Endothelial cell of umbilical vein (primary cell): Measurements from ENCODE around the gene CUL5. TPM values are rescaled to one million over a fixed set of nuclear protein-coding genes. Genes with fewer than 3 reads are reported as not detected.

Source experiments
- BruUV-seq: library from RNA; stranded (reverse); fragments of 400-500 nt; replicated peaks from 2 replicates; lab custom pipeline; 2021; lab: Mats Ljungman, UMichigan
- CTCF ChIA-PET: fragments of 300-600, 350-600 bp; sonication (Branson Sonifier 250); formaldehyde crosslinking; loops from one replicate; lab custom pipeline; 2021; ENCODE audit warnings: antibody characterized with exemption, inconsistent platforms; lab: Charles Lee
- POLR2A ChIA-PET: fragments of 300-600, 350-600 bp; sonication (Branson Sonifier 250); formaldehyde crosslinking; loops from one replicate; lab custom pipeline; 2021; ENCODE audit warnings: antibody characterized with exemption, inconsistent platforms; lab: Charles Lee
- DNase-seq: peaks from one replicate; pipeline ENCODE4 v3.0.0-alpha.2; 2011; ENCODE audit warnings: low read depth, low spot score
- FAIRE-seq: peaks from 2 replicates; lab custom pipeline; 2011; peaks lifted over from hg19 to GRCh38; lab: Jason Lieb, UNC
- H2AFZ ChIP-seq: 2 replicates; pipeline ENCODE4 v1.6.0; 2012; ENCODE audit warnings: low read depth, low read length, control low read depth, inconsistent platforms
- H3K27ac ChIP-seq: 2 replicates; pipeline ENCODE4 v1.5.1; 2011; ENCODE audit warnings: low read depth, mild to moderate bottlenecking, control low read depth, low read length, moderate library complexity; ENCODE audit not compliant: insufficient read depth
- H3K27me3 ChIP-seq, 2 experiments: 2 replicates each; pipeline versions ENCODE4 v1.6.0 to v1.6.1; 2011; ENCODE audit warnings: low read length in 2 of 2, mixed read lengths in 1 of 2; ENCODE audit not compliant: control insufficient read depth in 2 of 2, insufficient read depth in 2 of 2
- H3K36me3 ChIP-seq, 2 experiments: 2 replicates in 1 of 2; 3 replicates in 1 of 2; pipeline ENCODE4 v1.5.1; 2011; ENCODE audit warnings: low read length in 2 of 2, mild to moderate bottlenecking in 1 of 2, moderate library complexity in 1 of 2; ENCODE audit not compliant: control insufficient read depth in 2 of 2, insufficient read depth in 2 of 2; ENCODE audit errors: extremely low read depth in 1 of 2
- H3K4me1 ChIP-seq: 3 replicates; pipeline ENCODE4 v1.5.1; 2011; ENCODE audit warnings: mild to moderate bottlenecking, low read length; ENCODE audit not compliant: control insufficient read depth, insufficient read depth; ENCODE audit errors: extremely low read depth
- H3K4me2 ChIP-seq: 2 replicates; pipeline ENCODE4 v1.6.1; 2011; ENCODE audit warnings: low read length, control low read depth, mixed read lengths; ENCODE audit not compliant: insufficient read depth
- H3K4me3 ChIP-seq, 3 experiments: fragments of 200-600 bp in 1 of 3; sonication (generic), shearing (Covaris generic) in 1 of 3; replicated peaks in 1 of 3; 2 replicates each; pipeline ENCODE4 v1.5.1; 2011 to 2016; ENCODE audit warnings: control low read depth in 3 of 3, low read length in 3 of 3, mild to moderate bottlenecking in 2 of 3, inconsistent platforms in 1 of 3, low read depth in 1 of 3, moderate library complexity in 1 of 3; ENCODE audit not compliant: insufficient read depth in 1 of 3
- H3K79me2 ChIP-seq: 2 replicates; pipeline ENCODE4 v1.6.0; 2012; ENCODE audit warnings: low read length, inconsistent platforms; ENCODE audit not compliant: control insufficient read depth, insufficient read depth
- H3K9ac ChIP-seq: replicated peaks from 2 replicates; pipeline ENCODE3; 2011; ENCODE audit warnings: low read length, control low read depth; ENCODE audit not compliant: insufficient read depth; ENCODE audit errors: extremely low read depth
- H3K9me1 ChIP-seq: replicated peaks from 3 replicates; pipeline ENCODE4 v1.6.0; 2011; ENCODE audit warnings: mild to moderate bottlenecking, low read length; ENCODE audit not compliant: control insufficient read depth, insufficient read depth; ENCODE audit errors: extremely low read depth
- H3K9me3 ChIP-seq: replicated peaks from 2 replicates; pipeline ENCODE4 v1.5.1; 2012; ENCODE audit warnings: low read length, inconsistent platforms; ENCODE audit not compliant: control insufficient read depth, insufficient read depth
- H4K20me1 ChIP-seq: replicated peaks from 2 replicates; pipeline ENCODE3; 2011; ENCODE audit warnings: mild to moderate bottlenecking, low read length; ENCODE audit not compliant: control insufficient read depth, insufficient read depth; ENCODE audit errors: extremely low read depth
- EZH2 ChIP-seq: IDR thresholded peaks from 2 replicates; pipeline ENCODE4 v1.6.1; 2012; ENCODE audit warnings: borderline replicate concordance, low read depth, mild to moderate bottlenecking, moderate library complexity, low read length, inconsistent platforms; ENCODE audit not compliant: severe bottlenecking
- FOS ChIP-seq: IDR thresholded peaks from 2 replicates; pipeline ENCODE4 v1.6.1; 2011; ENCODE audit warnings: mild to moderate bottlenecking, low read length, moderate library complexity, borderline replicate concordance; ENCODE audit not compliant: insufficient read depth
- GATA2 ChIP-seq: IDR thresholded peaks from 2 replicates; pipeline ENCODE4 v1.7.0; 2011; ENCODE audit warnings: low read depth, mild to moderate bottlenecking, moderate library complexity, mixed read lengths, low read length; ENCODE audit not compliant: insufficient read length, insufficient read depth
- JUN ChIP-seq: IDR thresholded peaks from 2 replicates; pipeline ENCODE4 v1.6.1; 2011; ENCODE audit warnings: borderline replicate concordance, low read depth; ENCODE audit not compliant: insufficient read length, insufficient read depth
- MYC ChIP-seq: IDR thresholded peaks from one replicate; pipeline ENCODE4 v1.6.1; 2011; ENCODE audit warnings: mild to moderate bottlenecking, low read depth, low read length
- POLR2A ChIP-seq: IDR thresholded peaks from 2 replicates; pipeline ENCODE4 v1.6.1; 2012; ENCODE audit warnings: low read depth, mild to moderate bottlenecking, control low read depth, low read length
- POLR2AphosphoS5 ChIP-seq: IDR thresholded peaks from 2 replicates; pipeline ENCODE4 v1.6.1; 2012; ENCODE audit warnings: low read depth, mild to moderate bottlenecking, control low read depth, low read length, moderate library complexity; ENCODE audit not compliant: insufficient read depth
- dilution Hi-C: fragments of 300-500 bp; cut with MboI; formaldehyde crosslinking; loops from one replicate; pipeline ENCODE4 v1.15.0; 2019; ENCODE audit warnings: low sequenced_read_pairs; ENCODE audit not compliant: extremely low pct_ligation_motif_present
- intact Hi-C: fragments of 100-400 bp; cut with micrococcal nuclease; formaldehyde crosslinking; loops from one replicate; pipeline ENCODE4 v1.10.0; 2022
- polyA plus RNA-seq, 4 experiments: library from polyadenylated mRNA; depleted of rRNA in 3 of 4; stranded (reverse) in 3 of 4; unstranded in 1 of 4; fragments of >200 nt; gene quantifications; 2 replicates each; pipeline versions ENCODE4 v1.2.1 to v1.2.3, GENCODE V29; 2011 to 2012; ENCODE audit warnings: missing spikeins in 1 of 4
- total RNA-seq: library from RNA; stranded (reverse); gene quantifications from 2 replicates; pipeline ENCODE4 v1.2.3, GENCODE V29; 2021
- TF ChIP-seq, protein P1 (sequence below): IDR thresholded peaks from 2 replicates; pipeline ENCODE4 v1.6.1; 2011; ENCODE audit not compliant: insufficient read depth, insufficient read length
- TF ChIP-seq, protein P2 (sequence below), 2 donors: IDR thresholded peaks; 1 replicate in 1 of 2; 2 replicates in 1 of 2; pipeline ENCODE4 v1.5.1; 2011; ENCODE audit warnings: low read length in 2 of 2, mild to moderate bottlenecking in 2 of 2, moderate library complexity in 2 of 2, control low read depth in 1 of 2, inconsistent platforms in 1 of 2, low read depth in 1 of 2; ENCODE audit not compliant: insufficient read depth in 1 of 2; ENCODE audit errors: extremely low read depth in 1 of 2

The CUL5 gene
- total and polyA plus RNA-seq, 2 donors (not counting 3 experiments of a cell fraction or from before 2014, with no cell fraction given) = 9.9 to 36.6 TPM

DNA sequence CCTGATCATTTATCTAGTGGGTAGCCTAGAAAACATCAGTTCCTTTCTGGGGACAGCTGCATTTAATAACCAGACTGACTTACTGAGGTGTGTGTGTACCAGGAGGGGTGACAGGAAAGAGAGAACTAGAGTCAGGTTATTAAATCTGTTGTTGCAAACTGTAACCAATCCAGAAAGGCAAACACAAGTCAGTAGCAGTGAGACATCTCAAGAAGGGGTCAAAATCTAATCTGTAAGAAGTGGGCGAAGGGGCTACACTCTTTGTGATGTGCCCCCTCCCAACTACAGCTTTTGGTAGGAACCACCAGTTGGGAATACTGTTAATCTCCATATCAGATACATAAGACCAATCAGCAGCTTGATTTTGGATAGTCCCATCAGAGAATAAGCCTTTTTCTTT, 26.3 kb downstream of the CUL5 start:
- Histone ChIP-seq H3K9me1 (no peaks in the 10 kb centered on the region), H3K79me2 (peaks cover 41% of the 10 kb centered on the region), H3K4me3 (no peak overlapping the region), H3K27me3 (no peaks in the 10 kb centered on the region), H3K4me1 (no peaks in the 10 kb centered on the region), H3K4me2 (no peak overlapping the region), H2AFZ (no peak overlapping the region), H3K36me3 (peaks cover 2 to 6% of the 10 kb centered on the region in 2 experiments), H3K9me3 (no peaks in the 10 kb centered on the region), H4K20me1 (no peaks in the 10 kb centered on the region), H3K27ac (no peak overlapping the region), H3K9ac (no peak overlapping the region)
- CTCF ChIA-PET = interaction anchor here (0.9 kb wide), 1 partner anchor 10 kb away, joined by 3 read pairs; no protein-coding TSS in a partner anchor
- FAIRE-seq (no peak), DNase-seq (no peak)
- no TSS peak for BruUV-seq
- POLR2A ChIA-PET = no interaction called here
- no peak for TF ChIP-seq GATA2
- no peak for TF ChIP-seq MYC
- TF ChIP-seq, protein P1, sequence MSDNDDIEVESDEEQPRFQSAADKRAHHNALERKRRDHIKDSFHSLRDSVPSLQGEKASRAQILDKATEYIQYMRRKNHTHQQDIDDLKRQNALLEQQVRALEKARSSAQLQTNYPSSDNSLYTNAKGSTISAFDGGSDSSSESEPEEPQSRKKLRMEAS = no peak
- no peak for TF ChIP-seq FOS
- intact Hi-C loops = no loop called here
- dilution Hi-C loops = no loop called here

DNA sequence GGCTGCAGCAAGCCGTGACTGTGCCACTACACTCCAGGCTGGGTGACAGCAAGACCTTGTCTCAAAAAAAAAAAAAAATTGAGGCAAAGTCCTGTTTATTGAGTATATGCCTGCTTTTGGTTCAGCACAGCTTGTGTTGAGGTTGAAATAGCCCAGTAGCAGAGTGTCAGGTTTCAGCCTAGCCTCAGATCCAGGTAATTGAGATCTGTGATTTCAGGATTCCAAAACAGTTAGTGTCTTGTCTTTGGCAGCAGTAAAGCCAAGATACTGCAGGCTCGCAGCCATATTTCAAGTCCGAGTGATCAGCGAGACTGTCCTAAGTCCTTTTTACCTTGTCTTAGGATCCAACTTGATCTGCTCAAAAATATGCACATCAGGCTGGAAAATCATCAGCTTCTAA, 27.0 kb downstream of the CUL5 start:
- Histone ChIP-seq H2AFZ (no peak overlapping the region), H3K4me2 (no peak overlapping the region), H3K27me3 (no peaks in the 10 kb centered on the region), H3K4me3 (no peak overlapping the region), H3K79me2 (peaks cover 36% of the 10 kb centered on the region), H3K4me1 (no peaks in the 10 kb centered on the region), H3K36me3 (peaks cover 2 to 6% of the 10 kb centered on the region in 2 experiments), H3K9me1 (no peaks in the 10 kb centered on the region), H3K27ac (no peak overlapping the region), H4K20me1 (no peaks in the 10 kb centered on the region), H3K9ac (no peak overlapping the region), H3K9me3 (no peaks in the 10 kb centered on the region)
- TF ChIP-seq JUN (no peak), GATA2 (no peak), POLR2A (no peak), FOS (no peak), MYC (no peak), EZH2 (no peak), POLR2AphosphoS5 (no peak)
- TF ChIP-seq, protein P1 = no peak
- TF ChIP-seq, protein P2, sequence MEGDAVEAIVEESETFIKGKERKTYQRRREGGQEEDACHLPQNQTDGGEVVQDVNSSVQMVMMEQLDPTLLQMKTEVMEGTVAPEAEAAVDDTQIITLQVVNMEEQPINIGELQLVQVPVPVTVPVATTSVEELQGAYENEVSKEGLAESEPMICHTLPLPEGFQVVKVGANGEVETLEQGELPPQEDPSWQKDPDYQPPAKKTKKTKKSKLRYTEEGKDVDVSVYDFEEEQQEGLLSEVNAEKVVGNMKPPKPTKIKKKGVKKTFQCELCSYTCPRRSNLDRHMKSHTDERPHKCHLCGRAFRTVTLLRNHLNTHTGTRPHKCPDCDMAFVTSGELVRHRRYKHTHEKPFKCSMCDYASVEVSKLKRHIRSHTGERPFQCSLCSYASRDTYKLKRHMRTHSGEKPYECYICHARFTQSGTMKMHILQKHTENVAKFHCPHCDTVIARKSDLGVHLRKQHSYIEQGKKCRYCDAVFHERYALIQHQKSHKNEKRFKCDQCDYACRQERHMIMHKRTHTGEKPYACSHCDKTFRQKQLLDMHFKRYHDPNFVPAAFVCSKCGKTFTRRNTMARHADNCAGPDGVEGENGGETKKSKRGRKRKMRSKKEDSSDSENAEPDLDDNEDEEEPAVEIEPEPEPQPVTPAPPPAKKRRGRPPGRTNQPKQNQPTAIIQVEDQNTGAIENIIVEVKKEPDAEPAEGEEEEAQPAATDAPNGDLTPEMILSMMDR (IDR thresholded peaks at IDR 0.05; ENCODE audit: extremely low read depth in 1 of 2, insufficient read depth in 1 of 2, low read depth in 1 of 2, low read length in 2 of 2) = no peak
- no TSS peak for BruUV-seq
- intact Hi-C loops = no loop called here
- FAIRE-seq (no peak), DNase-seq (no peak)
- dilution Hi-C loops = no loop called here
- ChIA-PET POLR2A (no interaction called here), CTCF (no interaction called here)
